NCI-H2196 treated with DMSO at 0.1 percent for 48 hours (cell line): ENCODE measurements around the gene GABPB1.

Source experiments
- DNase-seq: peaks from one replicate; lab custom pipeline; 2025; ENCODE audit not compliant: unreplicated experiment; lab: John Stamatoyannopoulos, UW

The GABPB1 gene

GRCh38 chr15:50280271-50280670 lies 74.7 kb downstream of the GABPB1 start:
- no peak for DNase-seq

GRCh38 chr15:50278496-50278895 lies 76.5 kb downstream of the GABPB1 start:
- no peak for DNase-seq

- DNase-seq = no peak
Observed at GRCh38 chr15:50277370-50277769, 77.6 kb downstream of the GABPB1 start.

GRCh38 chr15:50275908-50276307 lies 79.1 kb downstream of the GABPB1 start:
- no peak for DNase-seq

GRCh38 chr15:50275091-50275490 lies 79.9 kb downstream of the GABPB1 start:
- no peak for DNase-seq

GRCh38 chr15:50267577-50267976 lies 87.4 kb downstream of the GABPB1 start:
- DNase-seq = no peak

- no peak for DNase-seq
Observed at GRCh38 chr15:50265620-50266019, 89.4 kb downstream of the GABPB1 start, which contains the start of gene HDC. Gene HDC (minus strand): TSS chr15:50265726. CDS start chr15:50265623, 103 bp downstream.

- DNase-seq = no peak
Observed at GRCh38 chr15:50262533-50262932, 92.5 kb downstream of the GABPB1 start.

GRCh38 chr15:50261981-50262380 lies 93.0 kb downstream of the GABPB1 start:
- DNase-seq = no peak

- DNase-seq = no peak
Observed at GRCh38 chr15:50260969-50261496, 94.0 kb downstream of the GABPB1 start.

- no peak for DNase-seq
Observed at GRCh38 chr15:50259276-50259675, 95.7 kb downstream of the GABPB1 start.

GRCh38 chr15:50257924-50258323 lies 97.1 kb downstream of the GABPB1 start:
- DNase-seq = no peak

GRCh38 chr15:50257332-50257731 lies 97.7 kb downstream of the GABPB1 start:
- no peak for DNase-seq

GRCh38 chr15:50256188-50257041 lies 98.6 kb downstream of the GABPB1 start:
- peak; percentile 12 for DNase-seq

GRCh38 chr15:50252556-50252955 lies 102.4 kb downstream of the GABPB1 start:
- DNase-seq = no peak

- DNase-seq = no peak
Observed at GRCh38 chr15:50251638-50252182, 103.3 kb downstream of the GABPB1 start.

- no peak for DNase-seq
Observed at GRCh38 chr15:50250760-50251394, 104.1 kb downstream of the GABPB1 start.

GRCh38 chr15:50249704-50250103 lies 105.3 kb downstream of the GABPB1 start:
- DNase-seq = no peak

GRCh38 chr15:50248994-50249582 lies 105.9 kb downstream of the GABPB1 start:
- DNase-seq = no peak

GRCh38 chr15:50247819-50248655 lies 107.0 kb downstream of the GABPB1 start:
- DNase-seq = no peak

- no peak for DNase-seq
Observed at GRCh38 chr15:50246631-50247030, 108.4 kb downstream of the GABPB1 start.
